K562 (cell line): ENCODE data around the gene OSBPL3.

Experiments used
- NFRKB ChIP-seq: fragments of 450-650 bp; IDR thresholded peaks from 2 replicates; pipeline ENCODE4 v1.6.1; 2016; ENCODE audit warnings: low read depth
- ZBED1 ChIP-seq: IDR thresholded peaks from 2 replicates; pipeline ENCODE4 v1.6.1; 2014
- TF ChIP-seq, protein P1 (sequence below): fragments of 450-650 bp; IDR thresholded peaks from 2 replicates; pipeline ENCODE4 v1.7.1; 2018; ENCODE audit warnings: mild to moderate bottlenecking, low read depth; ENCODE audit not compliant: partially characterized antibody

DNA sequence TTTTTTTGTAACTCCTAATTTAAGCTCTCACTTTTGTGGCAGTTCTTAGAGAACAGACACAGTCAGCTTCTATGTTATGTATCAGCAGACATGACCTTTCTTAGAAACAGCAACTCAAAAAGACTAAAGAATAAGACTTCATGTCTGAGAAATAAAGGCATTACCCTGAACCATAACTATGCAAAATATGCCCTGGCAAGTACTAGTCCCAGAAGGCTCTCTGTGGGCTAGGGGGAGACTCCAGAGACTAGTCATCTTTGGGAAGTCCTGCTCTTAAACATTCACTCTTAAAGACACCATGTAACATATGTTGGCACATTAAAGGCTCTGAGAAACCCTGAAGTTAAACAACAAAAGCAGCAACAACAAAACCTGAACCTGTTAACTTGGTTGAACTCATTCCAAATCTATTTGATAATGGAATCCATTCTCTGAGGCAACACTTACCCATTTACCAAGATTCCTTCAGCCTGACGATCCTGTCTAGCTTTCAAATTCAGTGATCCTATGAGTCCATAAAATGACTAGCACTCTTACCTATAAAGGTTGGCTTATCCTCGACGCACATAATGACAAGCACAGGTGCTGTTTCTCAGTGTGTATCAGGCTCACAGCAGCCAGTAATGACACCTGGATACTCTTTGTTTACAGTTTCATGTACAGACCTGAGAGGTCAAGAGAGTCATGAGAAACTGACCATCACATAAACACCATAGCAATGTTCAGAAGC lies 62.3 kb downstream of the OSBPL3 start:
- TF ChIP-seq NFRKB (no peak), ZBED1 (no peak)
- TF ChIP-seq, protein P1, sequence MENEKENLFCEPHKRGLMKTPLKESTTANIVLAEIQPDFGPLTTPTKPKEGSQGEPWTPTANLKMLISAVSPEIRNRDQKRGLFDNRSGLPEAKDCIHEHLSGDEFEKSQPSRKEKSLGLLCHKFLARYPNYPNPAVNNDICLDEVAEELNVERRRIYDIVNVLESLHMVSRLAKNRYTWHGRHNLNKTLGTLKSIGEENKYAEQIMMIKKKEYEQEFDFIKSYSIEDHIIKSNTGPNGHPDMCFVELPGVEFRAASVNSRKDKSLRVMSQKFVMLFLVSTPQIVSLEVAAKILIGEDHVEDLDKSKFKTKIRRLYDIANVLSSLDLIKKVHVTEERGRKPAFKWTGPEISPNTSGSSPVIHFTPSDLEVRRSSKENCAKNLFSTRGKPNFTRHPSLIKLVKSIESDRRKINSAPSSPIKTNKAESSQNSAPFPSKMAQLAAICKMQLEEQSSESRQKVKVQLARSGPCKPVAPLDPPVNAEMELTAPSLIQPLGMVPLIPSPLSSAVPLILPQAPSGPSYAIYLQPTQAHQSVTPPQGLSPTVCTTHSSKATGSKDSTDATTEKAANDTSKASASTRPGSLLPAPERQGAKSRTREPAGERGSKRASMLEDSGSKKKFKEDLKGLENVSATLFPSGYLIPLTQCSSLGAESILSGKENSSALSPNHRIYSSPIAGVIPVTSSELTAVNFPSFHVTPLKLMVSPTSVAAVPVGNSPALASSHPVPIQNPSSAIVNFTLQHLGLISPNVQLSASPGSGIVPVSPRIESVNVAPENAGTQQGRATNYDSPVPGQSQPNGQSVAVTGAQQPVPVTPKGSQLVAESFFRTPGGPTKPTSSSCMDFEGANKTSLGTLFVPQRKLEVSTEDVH: no peak
